Measurements from ENCODE around the gene ACTMAP.

DNA sequence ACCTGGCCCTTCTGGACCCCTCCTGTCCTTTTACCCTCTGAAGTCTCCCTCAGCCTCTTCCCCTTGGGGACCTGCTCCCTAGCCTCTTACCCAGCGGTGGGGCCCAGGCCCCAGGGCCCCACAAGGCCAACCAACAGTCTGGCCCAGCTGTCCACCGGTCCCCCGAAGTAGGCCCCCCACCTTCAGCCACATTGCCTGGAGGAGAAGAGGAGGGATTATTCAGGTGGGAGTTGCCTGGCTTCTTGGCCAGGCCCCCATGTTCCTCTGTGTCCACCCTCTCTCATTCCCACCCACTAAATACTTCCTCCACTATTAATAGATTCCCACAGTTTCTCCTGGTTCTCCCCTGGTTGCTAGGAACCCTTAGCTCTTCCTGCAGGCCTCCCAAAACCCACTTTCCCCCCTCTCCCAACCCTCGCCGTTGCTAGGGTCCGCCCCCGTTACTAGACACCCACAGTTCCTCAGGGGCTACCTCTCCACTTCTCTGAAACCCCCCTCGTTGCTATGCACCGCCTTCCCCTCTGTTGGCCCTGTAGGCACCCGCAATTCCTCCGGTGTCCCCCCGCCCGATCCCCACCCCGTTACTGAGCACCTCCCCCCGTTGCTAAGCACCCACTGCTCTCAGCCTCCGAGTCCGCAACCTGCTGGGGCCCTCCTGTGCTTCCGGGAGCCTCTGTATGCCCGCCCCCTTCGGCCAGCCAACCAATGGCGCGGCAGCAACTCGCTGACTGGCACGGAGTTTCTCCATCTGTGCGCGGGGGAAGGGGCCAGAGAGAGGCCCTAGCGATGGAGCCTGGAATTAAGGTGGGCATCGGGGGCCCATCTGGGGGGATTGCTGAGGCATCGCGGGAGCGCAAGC lies 35.6 kb downstream of the ACTMAP start:
- peak in 1 of 2 donors; percentile 12 for TF ChIP-seq POLR2A (IDR thresholded peaks at IDR 0.05)
- peak in 1 of 12 donors; percentile 3 for TF ChIP-seq CTCF (IDR thresholded peaks at IDR 0.05)

Measured in heart left ventricle (tissue), 13 donors.